OCI-LY7 (cell line): ENCODE results near the gene PSMC3.

Source experiments
- EZH2phosphoT487 ChIP-seq: fragments of 200-600 bp; sonication (generic); IDR thresholded peaks from 2 replicates; pipeline ENCODE4 v1.6.1; 2018; ENCODE audit warnings: low read depth, borderline replicate concordance, mild to moderate bottlenecking, mixed run types, antibody characterized with exemption, low read length, moderate library complexity, mixed read lengths
- TF ChIP-seq, protein P1 (sequence below): fragments of 200-600 bp; sonication (generic); conservative IDR thresholded peaks from 2 replicates; pipeline ENCODE4 v1.5.1; 2014; ENCODE audit warnings: mild to moderate bottlenecking, antibody characterized with exemption, low read length, moderate library complexity, mixed read lengths

DNA sequence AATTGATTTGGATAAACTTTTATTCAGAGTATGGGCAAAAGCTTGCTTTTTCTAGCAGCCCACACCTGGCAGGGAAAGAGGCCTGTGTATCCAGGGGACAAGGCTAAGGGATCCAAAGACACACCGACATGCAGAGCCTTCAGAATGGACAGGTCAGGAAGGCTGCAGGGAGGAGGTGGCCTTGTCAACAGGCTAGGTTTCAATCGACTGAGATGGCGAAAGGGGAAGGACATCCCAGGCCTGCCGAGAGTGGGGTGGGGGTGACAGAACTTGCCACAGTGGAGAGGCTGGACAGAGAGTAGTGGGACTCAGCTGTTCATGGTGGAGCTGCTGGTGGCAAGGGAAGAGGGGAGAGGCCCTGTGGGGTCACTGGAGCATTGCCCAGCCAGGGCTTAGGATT lies 23.1 kb downstream of the PSMC3 start:
- TF ChIP-seq EZH2phosphoT487, result no peak
- TF ChIP-seq, protein P1, sequence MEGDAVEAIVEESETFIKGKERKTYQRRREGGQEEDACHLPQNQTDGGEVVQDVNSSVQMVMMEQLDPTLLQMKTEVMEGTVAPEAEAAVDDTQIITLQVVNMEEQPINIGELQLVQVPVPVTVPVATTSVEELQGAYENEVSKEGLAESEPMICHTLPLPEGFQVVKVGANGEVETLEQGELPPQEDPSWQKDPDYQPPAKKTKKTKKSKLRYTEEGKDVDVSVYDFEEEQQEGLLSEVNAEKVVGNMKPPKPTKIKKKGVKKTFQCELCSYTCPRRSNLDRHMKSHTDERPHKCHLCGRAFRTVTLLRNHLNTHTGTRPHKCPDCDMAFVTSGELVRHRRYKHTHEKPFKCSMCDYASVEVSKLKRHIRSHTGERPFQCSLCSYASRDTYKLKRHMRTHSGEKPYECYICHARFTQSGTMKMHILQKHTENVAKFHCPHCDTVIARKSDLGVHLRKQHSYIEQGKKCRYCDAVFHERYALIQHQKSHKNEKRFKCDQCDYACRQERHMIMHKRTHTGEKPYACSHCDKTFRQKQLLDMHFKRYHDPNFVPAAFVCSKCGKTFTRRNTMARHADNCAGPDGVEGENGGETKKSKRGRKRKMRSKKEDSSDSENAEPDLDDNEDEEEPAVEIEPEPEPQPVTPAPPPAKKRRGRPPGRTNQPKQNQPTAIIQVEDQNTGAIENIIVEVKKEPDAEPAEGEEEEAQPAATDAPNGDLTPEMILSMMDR, result no peak
